ENCODE results near the gene SERP2. TPM values are rescaled to one million over a fixed set of nuclear protein-coding genes. Genes with fewer than 3 reads are reported as not detected.

Gene SERP2
- total RNA-seq, 1 donor from 2014 or later = not detected

- Mint-ChIP-seq H3K27ac (no peak overlapping the region), H3K4me1 (ENCODE audit: low read depth) (no peaks in the 10 kb centered on the region), H3K9me3 (no peaks in the 10 kb centered on the region), H3K4me3 (no peak overlapping the region), H3K36me3 (ENCODE audit: low read depth) (no peaks in the 10 kb centered on the region), H3K27me3 (ENCODE audit: insufficient read depth) (peaks cover 14% of the 10 kb centered on the region)
- DNase-seq (ENCODE audit: low spot score) = no peak
- intact Hi-C loops (cut with micrococcal nuclease) = no loop called here
These were observed 51.6 kb downstream of the SERP2 start for GRCh38 chr13:44425041-44425814.

- no peak overlapping the region for H3K27ac Mint-ChIP-seq
- no peaks in the 10 kb centered on the region for H3K4me1 Mint-ChIP-seq (ENCODE audit: low read depth)
- no peaks in the 10 kb centered on the region for H3K36me3 Mint-ChIP-seq (ENCODE audit: low read depth)
- DNase-seq (ENCODE audit: low spot score) = no peak
- peaks cover 14% of the 10 kb centered on the region for H3K27me3 Mint-ChIP-seq (ENCODE audit: insufficient read depth)
- H3K9me3 Mint-ChIP-seq = no peaks in the 10 kb centered on the region
- intact Hi-C loops (cut with micrococcal nuclease) = no loop called here
- no peak overlapping the region for H3K4me3 Mint-ChIP-seq
These were observed 52.1 kb downstream of the SERP2 start for GRCh38 chr13:44425815-44426078.

GRCh38 chr13:44426461-44426860, 52.8 kb downstream of the SERP2 start:
- no peaks in the 10 kb centered on the region for H3K9me3 Mint-ChIP-seq
- no peak overlapping the region for H3K27ac Mint-ChIP-seq
- H3K4me1 Mint-ChIP-seq (ENCODE audit: low read depth) = no peaks in the 10 kb centered on the region
- intact Hi-C loops (cut with micrococcal nuclease) = no loop called here
- H3K4me3 Mint-ChIP-seq = no peak overlapping the region
- DNase-seq (ENCODE audit: low spot score) = no peak
- peaks cover 14% of the 10 kb centered on the region for H3K27me3 Mint-ChIP-seq (ENCODE audit: insufficient read depth)
- H3K36me3 Mint-ChIP-seq (ENCODE audit: low read depth) = no peaks in the 10 kb centered on the region

GRCh38 chr13:44429311-44429710, 55.7 kb downstream of the SERP2 start:
- DNase-seq (ENCODE audit: low spot score) = no peak
- no peak overlapping the region for H3K4me3 Mint-ChIP-seq
- H3K36me3 Mint-ChIP-seq (ENCODE audit: low read depth) = no peaks in the 10 kb centered on the region
- H3K27ac Mint-ChIP-seq = no peak overlapping the region
- peaks cover 27% of the 10 kb centered on the region for H3K27me3 Mint-ChIP-seq (ENCODE audit: insufficient read depth)
- no peaks in the 10 kb centered on the region for H3K4me1 Mint-ChIP-seq (ENCODE audit: low read depth)
- no peaks in the 10 kb centered on the region for H3K9me3 Mint-ChIP-seq
- intact Hi-C loops (cut with micrococcal nuclease) = no loop called here

GRCh38 chr13:44431150-44431549, 57.5 kb downstream of the SERP2 start:
- peaks cover 31% of the 10 kb centered on the region for H3K27me3 Mint-ChIP-seq (ENCODE audit: insufficient read depth)
- no peaks in the 10 kb centered on the region for H3K9me3 Mint-ChIP-seq
- H3K27ac Mint-ChIP-seq = no peak overlapping the region
- H3K4me3 Mint-ChIP-seq = no peak overlapping the region
- no peak for DNase-seq (ENCODE audit: low spot score)
- H3K36me3 Mint-ChIP-seq (ENCODE audit: low read depth) = peaks cover 2% of the 10 kb centered on the region
- intact Hi-C loops (cut with micrococcal nuclease) = no loop called here
- peaks cover 12% of the 10 kb centered on the region for H3K4me1 Mint-ChIP-seq (ENCODE audit: low read depth)

GRCh38 chr13:44432650-44433049, 59.0 kb downstream of the SERP2 start:
- no peak overlapping the region for H3K4me3 Mint-ChIP-seq
- no peak overlapping the region for H3K27ac Mint-ChIP-seq
- intact Hi-C loops (cut with micrococcal nuclease) = no loop called here
- peaks cover 41% of the 10 kb centered on the region for H3K27me3 Mint-ChIP-seq (ENCODE audit: insufficient read depth)
- H3K4me1 Mint-ChIP-seq (ENCODE audit: low read depth) = peaks cover 17% of the 10 kb centered on the region
- H3K36me3 Mint-ChIP-seq (ENCODE audit: low read depth) = peaks cover 2% of the 10 kb centered on the region
- no peaks in the 10 kb centered on the region for H3K9me3 Mint-ChIP-seq
- no peak for DNase-seq (ENCODE audit: low spot score)

GRCh38 chr13:44433863-44434765, 60.5 kb downstream of the SERP2 start:
- Mint-ChIP-seq H3K9me3 (no peaks in the 10 kb centered on the region), H3K4me3 (no peak overlapping the region), H3K4me1 (ENCODE audit: low read depth) (peaks cover 17% of the 10 kb centered on the region), H3K27ac (no peak overlapping the region), H3K27me3 (ENCODE audit: insufficient read depth) (peaks cover 45% of the 10 kb centered on the region), H3K36me3 (ENCODE audit: low read depth) (peaks cover 2% of the 10 kb centered on the region)
- intact Hi-C loops (cut with micrococcal nuclease) = loop anchor here (2.0 kb wide), 1 partner anchor 235 kb away; no protein-coding TSS in a partner anchor
- no peak for DNase-seq (ENCODE audit: low spot score)

GRCh38 chr13:44434766-44435141, 61.1 kb downstream of the SERP2 start:
- DNase-seq (ENCODE audit: low spot score) = no peak
- Mint-ChIP-seq H3K27ac (no peak overlapping the region), H3K9me3 (no peaks in the 10 kb centered on the region), H3K27me3 (ENCODE audit: insufficient read depth) (peaks cover 45% of the 10 kb centered on the region), H3K4me3 (peak overlapping the region; percentile 56), H3K4me1 (ENCODE audit: low read depth) (peaks cover 17% of the 10 kb centered on the region), H3K36me3 (ENCODE audit: low read depth) (peaks cover 2% of the 10 kb centered on the region)
- intact Hi-C loops (cut with micrococcal nuclease) = loop anchor here (1.0 to 2.0 kb wide), 2 partner anchors 175 to 236 kb away; no protein-coding TSS in a partner anchor

- peaks cover 2% of the 10 kb centered on the region for H3K36me3 Mint-ChIP-seq (ENCODE audit: low read depth)
- DNase-seq (ENCODE audit: low spot score) = peak; percentile 70
- intact Hi-C loops (cut with micrococcal nuclease) = loop anchor here (1.0 to 2.0 kb wide), 2 partner anchors 176 to 237 kb away; no protein-coding TSS in a partner anchor
- H3K4me3 Mint-ChIP-seq = peak overlapping the region; percentile 83
- peaks cover 47% of the 10 kb centered on the region for H3K27me3 Mint-ChIP-seq (ENCODE audit: insufficient read depth)
- peak overlapping the region; percentile 72 for H3K27ac Mint-ChIP-seq
- H3K9me3 Mint-ChIP-seq = no peaks in the 10 kb centered on the region
- H3K4me1 Mint-ChIP-seq (ENCODE audit: low read depth) = peaks cover 17% of the 10 kb centered on the region
These were observed 61.7 kb downstream of the SERP2 start for GRCh38 chr13:44435142-44435918.

GRCh38 chr13:44435919-44436510, 62.4 kb downstream of the SERP2 start:
- no peaks in the 10 kb centered on the region for H3K9me3 Mint-ChIP-seq
- peaks cover 2% of the 10 kb centered on the region for H3K36me3 Mint-ChIP-seq (ENCODE audit: low read depth)
- peak overlapping the region; percentile 83 for H3K4me3 Mint-ChIP-seq
- peaks cover 53% of the 10 kb centered on the region for H3K27me3 Mint-ChIP-seq (ENCODE audit: insufficient read depth)
- H3K4me1 Mint-ChIP-seq (ENCODE audit: low read depth) = peaks cover 17% of the 10 kb centered on the region
- no peak for DNase-seq (ENCODE audit: low spot score)
- intact Hi-C loops (cut with micrococcal nuclease) = loop anchor here (1.0 to 2.0 kb wide), 4 partner anchors 143 to 294 kb away; no protein-coding TSS in a partner anchor
- peak overlapping the region; percentile 23 for H3K27ac Mint-ChIP-seq

- Mint-ChIP-seq H3K27me3 (ENCODE audit: insufficient read depth) (peaks cover 55% of the 10 kb centered on the region), H3K27ac (no peak overlapping the region), H3K36me3 (ENCODE audit: low read depth) (peaks cover 2% of the 10 kb centered on the region), H3K4me1 (ENCODE audit: low read depth) (peaks cover 17% of the 10 kb centered on the region), H3K4me3 (peak overlapping the region; percentile 83), H3K9me3 (no peaks in the 10 kb centered on the region)
- peak; percentile 9 for DNase-seq (ENCODE audit: low spot score)
- intact Hi-C loops (cut with micrococcal nuclease) = loop anchor here (1.0 to 2.0 kb wide), 2 partner anchors 142 to 294 kb away; no protein-coding TSS in a partner anchor
These were observed 63.1 kb downstream of the SERP2 start for GRCh38 chr13:44436589-44437337.

Data from activated T-helper 1 cell treated with anti-CD3 and anti-CD28 coated beads, Interleukin-12 subunit alpha, Interleukin-12 subunit beta, Interleukin-2, Interleukin-4 antibody, amounts not matched to agents 30 ng/mL and 10 ng/mL and 1 ng/mL, durations not matched to agents 14 hours and 24 hours and 36 hours (primary cell).